Psoas muscle (tissue), 8 donors: ENCODE data around the gene CD109. TPM values are rescaled to one million over a fixed set of nuclear protein-coding genes. Genes with fewer than 3 reads are reported as not detected.
A peak's percentile ranks its signal among the peaks of the same experiment; 100 is the strongest.

Experiments used
- ATAC-seq, 4 donors: fragments of 200-7000 bp; cut with Tn5 transposase; one replicate each; pipeline ENCODE4 v1.9.1; 2020; ENCODE audit warnings: moderate library complexity in 3 of 4, mild to moderate bottlenecking in 2 of 4
- DNase-seq, 2 donors: peaks; one replicate each; pipeline ENCODE4 v3.0.0-alpha.2; 2020
- H3K27ac ChIP-seq: fragments of 200-600 bp; one replicate; pipeline ENCODE4 v1.8.0; 2022
- H3K27me3 ChIP-seq, 3 donors: fragments of 200-600 bp in 1 of 3; one replicate each; pipeline versions ENCODE4 v1.6.1 to v1.8.0; 2013 to 2022; ENCODE audit warnings: low read length in 2 of 3, mild to moderate bottlenecking in 2 of 3, moderate library complexity in 1 of 3; ENCODE audit not compliant: insufficient read depth in 3 of 3
- H3K36me3 ChIP-seq, 2 donors: fragments of 200-600 bp in 1 of 2; one replicate each; pipeline versions ENCODE4 v1.6.1 to v1.8.0; 2013 to 2022; ENCODE audit warnings: low read depth in 1 of 2, mild to moderate bottlenecking in 1 of 2, moderate library complexity in 1 of 2; ENCODE audit not compliant: insufficient read depth in 1 of 2
- H3K4me1 ChIP-seq: fragments of 200-600 bp; one replicate; pipeline ENCODE4 v1.8.0; 2022
- H3K4me3 ChIP-seq: fragments of 200-600 bp; one replicate; pipeline ENCODE4 v1.8.0; 2022; ENCODE audit warnings: mild to moderate bottlenecking
- H3K9me3 ChIP-seq: fragments of 200-600 bp; one replicate; pipeline ENCODE4 v1.8.0; 2022
- CTCF ChIP-seq: fragments of 200-600 bp; IDR thresholded peaks from one replicate; pipeline ENCODE4 v1.8.0; 2022; ENCODE audit warnings: antibody characterized with exemption
- WGBS, 3 donors: extraction: QIAGEN DNeasy Blood & Tissue Kit; methylation state at CpG; one replicate each; pipeline versions ENCODE4 v1.1.6 to v1.1.7; 2013; 5-methylcytosine and 5-hydroxymethylcytosine counted together
- intact Hi-C, 2 donors: fragments of 100-400 bp; cut with DNase I; formaldehyde crosslinking; loops; one replicate each; pipeline versions ENCODE4 v1.11.0 to v1.14.2; 2022
- polyA plus RNA-seq, 3 donors: library from polyadenylated mRNA; stranded (reverse); fragments of 200-250 nt; gene quantifications; one replicate each; pipeline ENCODE4 v1.2.3, GENCODE V29; 2013
- total RNA-seq, 4 donors: library from RNA; stranded (reverse); fragmentation: NEBNext Ultra II Directional in 2 of 4; extraction: Animal tissue kit (Norgen Biotek cat#: 25700) in 2 of 4; gene quantifications; one replicate each; pipeline versions ENCODE4 v1.2.1 to v1.2.4, GENCODE V29; 2021 to 2023
- donor health status: healthy with polysubstance abuse.
- donor health status: DM: no; HTN: no; CAD: no; lungs with moderate emphysema.
- donor health status: Bipolar disorder and iron deficiency.
- donor health status: healthy.
- donor health status: DM: yes; HTN: yes; CAD: no.
- donor health status: DM: no; HTN: no; CAD: no.
- donor health status: DM: no; HTN: no; CAD: no.
- donor health status: DM: yes; HTN: yes; CAD: no.

Gene CD109
- total and polyA plus RNA-seq, 7 donors = 0.31 to 3.9 (median 1.8) TPM

GRCh38 chr6:73696966-73697655, 1.1 kb downstream of the CD109 start:
- Histone ChIP-seq H3K36me3 (no peaks in the 10 kb centered on the region), H3K27me3 (peaks cover 0 to 20% (median 5%) of the 10 kb centered on the region in 3 donors), H3K9me3 (no peaks in the 10 kb centered on the region), H3K27ac (no peak overlapping the region), H3K4me1 (no peaks in the 10 kb centered on the region), H3K4me3 (peak overlapping the region; percentile 74)
- ATAC-seq (no peak), DNase-seq (no peak)
- intact Hi-C loops = no loop called here
- 79 to 85% (median 81%) methylated on average over 10 of the region's 10 CpGs for WGBS, 3 donors
- TF ChIP-seq CTCF = no peak

GRCh38 chr6:73699676-73700459, 3.9 kb downstream of the CD109 start:
- H3K27me3 ChIP-seq = peaks cover 0 to 15% (median 0%) of the 10 kb centered on the region in 3 donors
- no peaks in the 10 kb centered on the region for H3K4me1 ChIP-seq
- intact Hi-C loops = no loop called here
- no peak for TF ChIP-seq CTCF
- 83 to 84% (median 84%) methylated on average over 4 of the region's 4 CpGs for WGBS, 3 donors
- no peaks in the 10 kb centered on the region for H3K9me3 ChIP-seq
- DNase-seq = no peak
- H3K36me3 ChIP-seq = no peaks in the 10 kb centered on the region
- no peak overlapping the region for H3K4me3 ChIP-seq
- ATAC-seq = no peak
- no peak overlapping the region for H3K27ac ChIP-seq

GRCh38 chr6:73702444-73702843, 6.4 kb downstream of the CD109 start:
- WGBS, 3 donors = 91 to 94% (median 92%) methylated on average over 2 of the region's 2 CpGs
- Histone ChIP-seq H3K4me1 (no peaks in the 10 kb centered on the region), H3K27me3 (peaks cover 0 to 6% (median 0%) of the 10 kb centered on the region in 3 donors), H3K36me3 (no peaks in the 10 kb centered on the region), H3K9me3 (no peaks in the 10 kb centered on the region), H3K27ac (no peak overlapping the region), H3K4me3 (no peak overlapping the region)
- ATAC-seq (no peak), DNase-seq (no peak)
- no peak for TF ChIP-seq CTCF
- intact Hi-C loops = no loop called here

- Histone ChIP-seq H3K4me3 (no peak overlapping the region), H3K27ac (no peak overlapping the region), H3K36me3 (no peaks in the 10 kb centered on the region), H3K9me3 (no peaks in the 10 kb centered on the region), H3K27me3 (peaks cover 0 to 2% (median 0%) of the 10 kb centered on the region in 3 donors), H3K4me1 (no peaks in the 10 kb centered on the region)
- DNase-seq (no peak), ATAC-seq (no peak)
- 67 to 93% (median 90%) methylated on average over 1 of the region's 1 CpG for WGBS, 3 donors
- no peak for TF ChIP-seq CTCF
- intact Hi-C loops = no loop called here
These were observed 7.5 kb downstream of the CD109 start for GRCh38 chr6:73703466-73703865.
